ENCODE measurements around the gene KNCN. TPM values are rescaled to one million over a fixed set of nuclear protein-coding genes. Genes with fewer than 3 reads are reported as not detected.

The KNCN gene
- total and polyA plus RNA-seq, 8 donors: not detected

- H3K4me1 ChIP-seq: no peaks in the 10 kb centered on the region
- H3K4me3 ChIP-seq: no peak overlapping the region
- H3K36me3 ChIP-seq: no peaks in the 10 kb centered on the region
- DNase-seq: peak; percentile 67 to 87 (median 85)
- no peaks in the 10 kb centered on the region for H3K9me3 ChIP-seq
- peak; percentile 80 to 89 (median 84) for TF ChIP-seq CTCF (IDR thresholded peaks at IDR 0.05)
- H3K27ac ChIP-seq: no peak overlapping the region
- FAIRE-seq: no peak
- intact Hi-C loops (cut with DNase I): loop anchor here in 2 of 3 donors (2.0 to 5.0 kb wide), 3 partner anchors 45 to 81 kb away; no protein-coding TSS in a partner anchor
- H3K27me3 ChIP-seq: no peaks in the 10 kb centered on the region
- WGBS, 2 donors: 31% methylated on average over 3 of the region's 3 CpGs
- peak; percentile 87 to 93 (median 92) for ATAC-seq
Measured at GRCh38 chr1:46527474-46528296, 23.8 kb downstream of the KNCN start.

- no peak for FAIRE-seq
- no peaks in the 10 kb centered on the region for H3K4me1 ChIP-seq
- TF ChIP-seq CTCF (IDR thresholded peaks at IDR 0.05): no peak
- no peaks in the 10 kb centered on the region for H3K27me3 ChIP-seq
- H3K36me3 ChIP-seq: no peaks in the 10 kb centered on the region
- H3K4me3 ChIP-seq: no peak overlapping the region
- intact Hi-C loops (cut with DNase I): loop anchor here in 1 of 3 donors (5.0 kb wide), 1 partner anchor 44 kb away; no protein-coding TSS in a partner anchor
- WGBS, 2 donors: 58 to 63% methylated on average over 13 to 14 of the region's 14 CpGs
- DNase-seq: peak in 1 of 6 donors; percentile 52
- H3K27ac ChIP-seq: no peak overlapping the region
- no peaks in the 10 kb centered on the region for H3K9me3 ChIP-seq
- ATAC-seq: peak in 2 of 4 donors; percentile 6 to 27
Measured at GRCh38 chr1:46526691-46527291, 24.7 kb downstream of the KNCN start.

GRCh38 chr1:46526013-46526690 lies 25.3 kb downstream of the KNCN start:
- H3K27ac ChIP-seq: no peak overlapping the region
- no peak for FAIRE-seq

More at GRCh38 chr1:46526013-46526690, 25.3 kb downstream of the KNCN start:
- no peaks in the 10 kb centered on the region for H3K4me1 ChIP-seq
- 76 to 80% methylated on average over 17 of the region's 17 CpGs for WGBS, 2 donors
- no peaks in the 10 kb centered on the region for H3K27me3 ChIP-seq
- H3K4me3 ChIP-seq: no peak overlapping the region
- H3K9me3 ChIP-seq: no peaks in the 10 kb centered on the region
- DNase-seq: peak in 1 of 6 donors; percentile 21
- ATAC-seq: no peak
- no peak for TF ChIP-seq CTCF (IDR thresholded peaks at IDR 0.05)
- intact Hi-C loops (cut with DNase I): loop anchor here in 1 of 3 donors (5.0 kb wide), 1 partner anchor 44 kb away; no protein-coding TSS in a partner anchor
- no peaks in the 10 kb centered on the region for H3K36me3 ChIP-seq

Measured in pancreas (tissue), 10 donors.